Cardiac muscle cell (in vitro differentiated cells and primary cell): ENCODE data around the gene PDP2. TPM values are rescaled to one million over a fixed set of nuclear protein-coding genes. Genes with fewer than 3 reads are reported as not detected.
"Not testable (repeated sequence)": the region's sequence is repeated elsewhere in the genome, so short reads cannot be mapped to it uniquely, and the experiment has no call there.

Experiments used
- DNase-seq, 2 donors: peaks; one replicate each; pipeline versions ENCODE4 v3.0.0 to v3.0.0-alpha.2; 2010 to 2017; ENCODE audit warnings: low read depth in 1 of 2, low spot score in 1 of 2
- H3K27ac ChIP-seq: fragments of 200-600 bp; sonication (generic); 2 replicates; pipeline ENCODE4 v1.5.1; 2016
- H3K27me3 ChIP-seq: fragments of 200-600 bp; sonication (generic); 2 replicates; pipeline ENCODE4 v1.6.0; 2016; ENCODE audit warnings: control low read depth
- H3K36me3 ChIP-seq: fragments of 200-600 bp; sonication (generic); 2 replicates; pipeline ENCODE4 v1.5.1; 2016; ENCODE audit warnings: control low read depth
- H3K4me1 ChIP-seq: fragments of 200-600 bp; sonication (generic); 2 replicates; pipeline ENCODE4 v1.8.1; 2017; ENCODE audit warnings: low read depth, mild to moderate bottlenecking, mixed run types
- H3K4me3 ChIP-seq: fragments of 200-600 bp; sonication (generic); 2 replicates; pipeline ENCODE4 v1.5.1; 2016; ENCODE audit warnings: mild to moderate bottlenecking
- H3K9me3 ChIP-seq: fragments of 200-600 bp; sonication (generic); 2 replicates; pipeline ENCODE4 v1.5.1; 2017; ENCODE audit warnings: low read depth, mild to moderate bottlenecking, control low read depth
- polyA plus RNA-seq: library from polyadenylated mRNA; unstranded; fragments of >200 nt; fragmentation: Nextera tagmentation; extraction: Ambion mirVana; gene quantifications from 2 replicates; pipeline ENCODE4 v1.2.1, GENCODE V29; 2016
- total RNA-seq: library from RNA; depleted of rRNA; stranded (reverse); fragments of >200 nt; gene quantifications from 2 replicates; pipeline ENCODE4 v1.2.3, GENCODE V29; 2016
- TF ChIP-seq, protein P1 (sequence below): IDR thresholded peaks from 2 replicates; pipeline ENCODE4 v1.5.1; 2012; ENCODE audit warnings: low read depth, mild to moderate bottlenecking, low read length

The PDP2 gene
- total and polyA plus RNA-seq, 2 experiments from 2014 or later, result 4.1 to 19.4 TPM

GRCh38 chr16:66862023-66862520 is 18.2 kb upstream of the PDP2 start:
- Histone ChIP-seq H3K4me1 (peaks cover 6% of the 10 kb centered on the region), H3K9me3 (no peaks in the 10 kb centered on the region), H3K27ac (no peak overlapping the region), H3K36me3 (no peaks in the 10 kb centered on the region), H3K4me3 (no peak overlapping the region), H3K27me3 (no peaks in the 10 kb centered on the region)
- no peak for DNase-seq
- TF ChIP-seq, protein P1, sequence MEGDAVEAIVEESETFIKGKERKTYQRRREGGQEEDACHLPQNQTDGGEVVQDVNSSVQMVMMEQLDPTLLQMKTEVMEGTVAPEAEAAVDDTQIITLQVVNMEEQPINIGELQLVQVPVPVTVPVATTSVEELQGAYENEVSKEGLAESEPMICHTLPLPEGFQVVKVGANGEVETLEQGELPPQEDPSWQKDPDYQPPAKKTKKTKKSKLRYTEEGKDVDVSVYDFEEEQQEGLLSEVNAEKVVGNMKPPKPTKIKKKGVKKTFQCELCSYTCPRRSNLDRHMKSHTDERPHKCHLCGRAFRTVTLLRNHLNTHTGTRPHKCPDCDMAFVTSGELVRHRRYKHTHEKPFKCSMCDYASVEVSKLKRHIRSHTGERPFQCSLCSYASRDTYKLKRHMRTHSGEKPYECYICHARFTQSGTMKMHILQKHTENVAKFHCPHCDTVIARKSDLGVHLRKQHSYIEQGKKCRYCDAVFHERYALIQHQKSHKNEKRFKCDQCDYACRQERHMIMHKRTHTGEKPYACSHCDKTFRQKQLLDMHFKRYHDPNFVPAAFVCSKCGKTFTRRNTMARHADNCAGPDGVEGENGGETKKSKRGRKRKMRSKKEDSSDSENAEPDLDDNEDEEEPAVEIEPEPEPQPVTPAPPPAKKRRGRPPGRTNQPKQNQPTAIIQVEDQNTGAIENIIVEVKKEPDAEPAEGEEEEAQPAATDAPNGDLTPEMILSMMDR, result no peak

- Histone ChIP-seq H3K27ac (no peak overlapping the region), H3K4me3 (no peak overlapping the region), H3K36me3 (no peaks in the 10 kb centered on the region), H3K9me3 (no peaks in the 10 kb centered on the region), H3K4me1 (no peaks in the 10 kb centered on the region), H3K27me3 (no peaks in the 10 kb centered on the region)
- no peak for DNase-seq
- TF ChIP-seq, protein P1, result no peak
Observed at GRCh38 chr16:66863707-66864106, 16.6 kb upstream of the PDP2 start.

DNA sequence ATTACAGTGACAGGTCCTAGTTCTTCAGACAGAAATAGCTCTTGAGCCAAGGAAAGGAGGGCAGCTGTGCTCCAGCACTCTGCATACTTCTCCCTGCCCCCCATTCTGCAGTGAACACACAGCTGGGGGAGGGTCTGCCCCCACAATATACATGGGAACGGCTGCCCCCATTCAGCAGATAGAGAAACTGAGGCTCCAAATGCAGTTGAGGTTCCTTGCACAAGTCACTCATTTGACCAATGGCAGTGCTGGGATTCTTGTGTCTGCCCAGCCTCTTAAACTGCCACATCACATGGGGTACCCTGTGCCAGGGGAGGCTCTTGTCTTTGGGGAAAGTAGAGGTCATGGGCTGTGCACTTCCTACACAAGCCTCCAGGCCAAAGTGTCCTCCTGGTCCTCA is 10.9 kb upstream of the PDP2 start:
- Histone ChIP-seq H3K4me3 (no peak overlapping the region), H3K27me3 (peaks cover 6% of the 10 kb centered on the region), H3K27ac (no peak overlapping the region), H3K9me3 (no peaks in the 10 kb centered on the region), H3K36me3 (no peaks in the 10 kb centered on the region), H3K4me1 (no peaks in the 10 kb centered on the region)
- TF ChIP-seq, protein P1, result no peak
- DNase-seq, result no peak

DNA sequence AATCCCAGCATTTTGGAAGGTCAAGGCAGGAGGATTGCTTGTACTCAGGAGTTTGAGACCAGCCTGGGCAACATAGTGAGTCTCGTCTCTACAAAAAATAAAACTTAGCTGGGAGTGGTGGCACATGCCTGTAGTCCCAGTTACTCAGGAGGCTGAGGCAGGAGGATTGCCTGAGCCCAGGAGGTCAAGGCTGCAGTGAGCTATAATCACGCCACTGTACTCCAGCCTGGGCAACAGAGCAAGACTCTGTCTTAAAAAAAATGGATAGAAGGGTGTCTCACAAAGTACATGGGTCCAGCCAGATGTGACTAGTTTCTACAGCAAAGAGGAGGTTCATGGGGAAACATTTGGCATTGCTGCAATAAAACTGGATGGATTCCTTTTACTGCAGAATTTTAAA is 9.0 kb upstream of the PDP2 start:
- H3K4me1 ChIP-seq, DNase-seq, H3K9me3 ChIP-seq, H3K36me3 ChIP-seq, H3K27ac ChIP-seq, H3K4me3 ChIP-seq, H3K27me3 ChIP-seq: not testable (repeated sequence)

GRCh38 chr16:66871840-66872239 is 8.5 kb upstream of the PDP2 start:
- no peaks in the 10 kb centered on the region for H3K9me3 ChIP-seq
- no peak overlapping the region for H3K27ac ChIP-seq
- peaks cover 6% of the 10 kb centered on the region for H3K27me3 ChIP-seq
- TF ChIP-seq, protein P1, result no peak
- H3K4me3 ChIP-seq, result no peak overlapping the region
- DNase-seq, result no peak
- no peaks in the 10 kb centered on the region for H3K4me1 ChIP-seq
- H3K36me3 ChIP-seq, result no peaks in the 10 kb centered on the region

- Histone ChIP-seq H3K27me3 (peaks cover 6% of the 10 kb centered on the region), H3K36me3 (no peaks in the 10 kb centered on the region), H3K9me3 (no peaks in the 10 kb centered on the region), H3K4me3 (no peak overlapping the region), H3K4me1 (no peaks in the 10 kb centered on the region), H3K27ac (no peak overlapping the region)
- TF ChIP-seq, protein P1, result no peak
- DNase-seq, result no peak
Observed at GRCh38 chr16:66872559-66872942, 7.8 kb upstream of the PDP2 start.
